GM21786 (cell line): ENCODE data around the gene ATAD3C.
"Not testable (repeated sequence)": the region's sequence is repeated elsewhere in the genome, so short reads cannot be mapped to it uniquely, and the experiment has no call there.

ENCODE experiments used
- ATAC-seq: cut with Tn5 transposase; IDR thresholded peaks from one replicate; pipeline ENCODE4 v1.9.1; 2021; ENCODE audit not compliant: unreplicated experiment

ATAD3C gene

GRCh38 chr1:1441002-1441888 is 8.2 kb upstream of the ATAD3C start:
- ATAC-seq = no peak

- ATAC-seq = no peak
Observed at GRCh38 chr1:1442069-1442770, 7.3 kb upstream of the ATAD3C start.

GRCh38 chr1:1446631-1447030 is 2.9 kb upstream of the ATAD3C start:
- not testable (repeated sequence) for ATAC-seq

GRCh38 chr1:1450616-1451015 is 1.1 kb downstream of the ATAD3C start:
- ATAC-seq = not testable (repeated sequence)

GRCh38 chr1:1451696-1452364 is 2.3 kb downstream of the ATAD3C start:
- ATAC-seq = no peak

- ATAC-seq = not testable (repeated sequence)
Observed at GRCh38 chr1:1452365-1452739, 2.9 kb downstream of the ATAD3C start.

GRCh38 chr1:1452882-1453281 is 3.4 kb downstream of the ATAD3C start:
- no peak for ATAC-seq

- not testable (repeated sequence) for ATAC-seq
Observed at GRCh38 chr1:1454286-1455056, 5.0 kb downstream of the ATAD3C start.

GRCh38 chr1:1455366-1455884 is 5.9 kb downstream of the ATAD3C start:
- ATAC-seq = no peak

- ATAC-seq = not testable (repeated sequence)
Observed at GRCh38 chr1:1455934-1456333, 6.4 kb downstream of the ATAD3C start.

GRCh38 chr1:1456683-1457255 is 7.3 kb downstream of the ATAD3C start:
- ATAC-seq = not testable (repeated sequence)

GRCh38 chr1:1459156-1459555 is 9.7 kb downstream of the ATAD3C start:
- ATAC-seq = not testable (repeated sequence)

GRCh38 chr1:1459711-1460110 is 10.2 kb downstream of the ATAD3C start:
- ATAC-seq = not testable (repeated sequence)

GRCh38 chr1:1460540-1461130 is 11.1 kb downstream of the ATAD3C start:
- ATAC-seq = no peak

GRCh38 chr1:1461721-1462317 is 12.3 kb downstream of the ATAD3C start:
- ATAC-seq = no peak

GRCh38 chr1:1462318-1462966 is 13.0 kb downstream of the ATAD3C start:
- no peak for ATAC-seq

- no peak for ATAC-seq
Observed at GRCh38 chr1:1463312-1463711, 13.8 kb downstream of the ATAD3C start.

GRCh38 chr1:1468196-1468985 is 18.9 kb downstream of the ATAD3C start:
- not testable (repeated sequence) for ATAC-seq
